ENCODE data around the gene PRKCE.

GRCh38 chr2:46030330-46030729 lies 378.9 kb downstream of the PRKCE start:
- no peak for TF ChIP-seq CTCF (IDR thresholded peaks at IDR 0.05; ENCODE audit: low read depth, low read length, missing input control)
- TF ChIP-seq SP1 (IDR thresholded peaks at IDR 0.05), result no peak
- TF ChIP-seq GABPA (IDR thresholded peaks at IDR 0.05 in 1 of 2, conservative IDR thresholded peaks at IDR 0.05 in 1 of 2), result no peak
- no peak for TF ChIP-seq REST (IDR thresholded peaks at IDR 0.05)
- TF ChIP-seq EGR1 (IDR thresholded peaks at IDR 0.05; ENCODE audit: low read depth in 2 of 2), result no peak
- no peak for TF ChIP-seq MAX (IDR thresholded peaks at IDR 0.05)
- TF ChIP-seq ZBTB33 (IDR thresholded peaks at IDR 0.05), result no peak
- TF ChIP-seq RAD21 (IDR thresholded peaks at IDR 0.05), result no peak
- no peak for TF ChIP-seq JUND (IDR thresholded peaks at IDR 0.05)
- no peak for TF ChIP-seq ATF3 (IDR thresholded peaks at IDR 0.05)
- TF ChIP-seq YY1 (IDR thresholded peaks at IDR 0.05), result no peak

Data from liver (tissue), 3 donors.